BE2C (cell line): ENCODE measurements around the gene MCFD2.
A peak's percentile ranks its signal among the peaks of the same experiment; 100 is the strongest.

Source experiments
- DNase-seq: peaks from one replicate; pipeline ENCODE4 v3.0.0-alpha.2; 2020
- H3K27me3 ChIP-seq: fragments of 250-450 bp; sonication (Bioruptor Pico); 2 replicates; pipeline ENCODE4 v1.5.1; 2020; ENCODE audit warnings: mild to moderate bottlenecking
- H3K36me3 ChIP-seq: fragments of 250-450 bp; sonication (Bioruptor Pico); 2 replicates; pipeline ENCODE4 v1.5.1; 2020; ENCODE audit warnings: mild to moderate bottlenecking
- H3K4me1 ChIP-seq: fragments of 250-450 bp; sonication (Bioruptor Pico); 2 replicates; pipeline ENCODE4 v1.5.1; 2020
- H3K4me3 ChIP-seq: 2 replicates; pipeline ENCODE4 v1.5.1; 2011; ENCODE audit warnings: low read depth, low read length
- H3K9me3 ChIP-seq: fragments of 250-450 bp; sonication (Bioruptor Pico); 2 replicates; pipeline ENCODE4 v1.5.1; 2020
- TF ChIP-seq, protein P1 (sequence below): IDR thresholded peaks from 2 replicates; pipeline ENCODE4 v1.5.1; 2012; ENCODE audit warnings: mild to moderate bottlenecking, low read depth, low read length

Gene MCFD2

DNA sequence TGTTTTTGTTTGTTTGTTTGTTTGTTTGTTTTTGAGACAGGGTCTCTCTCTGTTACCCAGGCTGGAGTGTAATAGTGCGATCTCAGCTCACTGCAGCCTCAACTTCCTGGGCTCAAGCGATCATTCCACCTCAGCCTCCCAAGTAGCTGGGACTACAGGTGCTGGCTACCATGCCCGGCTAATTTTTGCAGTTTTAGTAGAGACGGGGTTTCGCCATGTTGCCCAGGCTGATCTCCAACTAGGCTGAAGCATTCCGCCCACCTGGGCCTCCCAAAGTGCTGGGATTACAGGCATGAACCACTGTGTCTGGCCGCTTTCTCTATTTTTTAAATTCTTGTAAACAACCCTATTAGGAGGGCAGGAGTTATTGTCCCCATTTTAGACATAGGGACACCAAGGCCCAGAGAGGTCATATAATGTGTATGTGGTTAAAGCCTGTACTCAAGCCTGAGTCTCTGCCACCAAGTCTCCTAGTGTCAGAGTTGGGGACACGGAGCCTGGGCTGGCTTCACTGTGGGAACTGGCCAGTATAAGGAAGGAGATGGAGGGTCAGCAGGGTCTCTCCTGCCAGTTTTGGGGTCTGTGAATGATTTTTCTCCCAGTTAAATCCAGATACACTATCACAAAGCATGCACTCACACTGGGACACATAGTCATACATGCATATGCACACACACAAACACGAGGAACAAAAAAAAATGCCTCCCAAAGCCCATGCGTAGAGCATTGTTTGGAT, 27.5 kb upstream of the MCFD2 start:
- TF ChIP-seq, protein P1, sequence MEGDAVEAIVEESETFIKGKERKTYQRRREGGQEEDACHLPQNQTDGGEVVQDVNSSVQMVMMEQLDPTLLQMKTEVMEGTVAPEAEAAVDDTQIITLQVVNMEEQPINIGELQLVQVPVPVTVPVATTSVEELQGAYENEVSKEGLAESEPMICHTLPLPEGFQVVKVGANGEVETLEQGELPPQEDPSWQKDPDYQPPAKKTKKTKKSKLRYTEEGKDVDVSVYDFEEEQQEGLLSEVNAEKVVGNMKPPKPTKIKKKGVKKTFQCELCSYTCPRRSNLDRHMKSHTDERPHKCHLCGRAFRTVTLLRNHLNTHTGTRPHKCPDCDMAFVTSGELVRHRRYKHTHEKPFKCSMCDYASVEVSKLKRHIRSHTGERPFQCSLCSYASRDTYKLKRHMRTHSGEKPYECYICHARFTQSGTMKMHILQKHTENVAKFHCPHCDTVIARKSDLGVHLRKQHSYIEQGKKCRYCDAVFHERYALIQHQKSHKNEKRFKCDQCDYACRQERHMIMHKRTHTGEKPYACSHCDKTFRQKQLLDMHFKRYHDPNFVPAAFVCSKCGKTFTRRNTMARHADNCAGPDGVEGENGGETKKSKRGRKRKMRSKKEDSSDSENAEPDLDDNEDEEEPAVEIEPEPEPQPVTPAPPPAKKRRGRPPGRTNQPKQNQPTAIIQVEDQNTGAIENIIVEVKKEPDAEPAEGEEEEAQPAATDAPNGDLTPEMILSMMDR, result no peak
- H3K4me3 ChIP-seq, result no peak overlapping the region
- DNase-seq, result no peak

DNA sequence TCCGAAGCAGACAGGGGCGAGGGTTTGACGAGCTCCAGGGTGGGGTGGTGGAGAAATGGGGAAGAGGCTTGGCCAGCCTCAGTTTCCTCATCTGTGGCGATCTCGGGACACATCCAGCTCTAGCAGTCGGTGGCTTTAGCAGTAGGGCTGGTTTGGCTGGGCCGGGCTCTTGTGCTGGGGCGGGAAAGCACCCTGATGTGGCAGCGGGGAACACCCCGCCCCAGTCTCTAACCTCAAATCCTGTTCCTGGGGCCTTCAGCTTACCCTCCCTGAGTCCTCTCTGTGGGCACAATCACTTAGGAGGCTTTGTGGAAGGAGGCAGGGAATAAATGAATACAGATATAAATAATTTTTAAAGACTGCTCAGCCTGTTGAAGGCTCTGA, 26.5 kb upstream of the MCFD2 start:
- H3K9me3 ChIP-seq, result no peaks in the 10 kb centered on the region
- peaks cover 7% of the 10 kb centered on the region; the same call in 1 of the 2 replicates for H3K4me1 ChIP-seq
- H3K4me3 ChIP-seq, result peak overlapping the region; percentile 89
- TF ChIP-seq, protein P1, result no peak
- no peaks in the 10 kb centered on the region; the same call in 1 of the 2 replicates for H3K36me3 ChIP-seq
- no peak for DNase-seq
- no peaks in the 10 kb centered on the region for H3K27me3 ChIP-seq

More for the DNA sequence above, 27.5 kb upstream of the MCFD2 start:
- Histone ChIP-seq H3K9me3 (no peaks in the 10 kb centered on the region), H3K27me3 (no peaks in the 10 kb centered on the region), H3K4me1 (peaks cover 7% of the 10 kb centered on the region; the same call in 1 of the 2 replicates), H3K36me3 (no peaks in the 10 kb centered on the region; the same call in 1 of the 2 replicates)

DNA sequence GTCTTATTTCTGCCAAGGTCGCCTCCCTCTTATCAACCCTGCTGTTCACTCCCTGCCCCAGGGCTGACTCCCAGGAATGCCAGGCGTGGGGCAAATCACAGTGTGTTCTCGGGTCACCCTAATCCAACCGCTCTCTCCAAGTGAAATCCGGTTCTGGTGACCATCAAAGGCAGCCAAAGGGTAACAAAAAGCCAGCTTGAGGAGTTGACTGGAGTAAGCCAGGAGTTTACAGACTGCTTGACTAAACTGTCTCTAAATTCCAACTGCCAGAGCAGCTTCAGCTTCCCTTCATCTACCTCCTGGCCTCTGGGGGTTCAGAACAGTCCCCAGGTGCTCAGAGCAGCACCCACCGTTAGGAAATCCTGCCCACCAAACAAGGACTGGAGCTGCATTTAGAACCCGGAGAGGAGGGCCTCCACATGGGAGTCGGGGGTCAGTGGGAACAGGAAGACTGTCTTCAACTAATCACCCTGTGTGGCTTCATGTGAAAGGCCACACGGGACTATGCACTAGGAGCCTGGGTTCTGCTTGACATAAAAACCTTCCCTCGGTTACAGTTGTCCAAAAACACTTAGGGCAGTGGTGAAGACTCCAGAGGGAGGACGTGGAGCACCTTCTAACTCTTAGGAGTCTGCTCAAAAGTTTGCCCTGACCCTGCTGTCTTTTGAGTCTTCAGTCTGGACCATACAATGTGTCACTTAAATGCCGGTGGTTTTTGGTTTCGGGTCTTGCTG, 24.2 kb upstream of the MCFD2 start:
- no peak overlapping the region for H3K4me3 ChIP-seq
- TF ChIP-seq, protein P1, result no peak
- DNase-seq, result no peak

DNA sequence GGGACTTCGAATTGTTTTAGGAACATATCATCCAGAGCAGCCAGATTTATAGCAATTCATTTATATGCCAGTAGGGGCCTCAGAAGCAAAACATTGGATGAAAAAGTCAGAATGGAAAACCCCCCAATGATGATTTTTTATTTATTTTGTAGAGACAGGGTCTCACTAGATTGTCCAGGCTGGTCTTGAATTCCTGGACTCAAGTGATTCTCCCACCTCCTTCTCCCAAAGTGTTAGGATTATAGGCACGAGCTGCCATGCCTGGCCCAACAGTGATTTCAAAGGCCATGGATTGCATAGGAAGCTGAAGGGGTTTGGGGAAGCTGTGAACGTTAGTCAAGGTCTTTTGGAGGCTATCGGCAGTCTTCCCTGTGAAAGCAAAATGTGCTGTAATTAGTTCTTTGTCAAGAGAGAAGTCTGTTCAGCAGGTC, 21.9 kb upstream of the MCFD2 start:
- no peak overlapping the region for H3K4me3 ChIP-seq
- H3K4me1 ChIP-seq, result peaks cover 7% of the 10 kb centered on the region; the same call in 1 of the 2 replicates
- no peaks in the 10 kb centered on the region for H3K27me3 ChIP-seq
- TF ChIP-seq, protein P1, result peak; percentile 48
- DNase-seq, result no peak
- H3K9me3 ChIP-seq, result no peaks in the 10 kb centered on the region
- no peaks in the 10 kb centered on the region; the same call in 1 of the 2 replicates for H3K36me3 ChIP-seq

More for the DNA sequence above, 24.2 kb upstream of the MCFD2 start:
- Histone ChIP-seq H3K36me3 (no peaks in the 10 kb centered on the region; the same call in 1 of the 2 replicates), H3K4me1 (peaks cover 7% of the 10 kb centered on the region; the same call in 1 of the 2 replicates), H3K9me3 (no peaks in the 10 kb centered on the region), H3K27me3 (no peaks in the 10 kb centered on the region)

DNA sequence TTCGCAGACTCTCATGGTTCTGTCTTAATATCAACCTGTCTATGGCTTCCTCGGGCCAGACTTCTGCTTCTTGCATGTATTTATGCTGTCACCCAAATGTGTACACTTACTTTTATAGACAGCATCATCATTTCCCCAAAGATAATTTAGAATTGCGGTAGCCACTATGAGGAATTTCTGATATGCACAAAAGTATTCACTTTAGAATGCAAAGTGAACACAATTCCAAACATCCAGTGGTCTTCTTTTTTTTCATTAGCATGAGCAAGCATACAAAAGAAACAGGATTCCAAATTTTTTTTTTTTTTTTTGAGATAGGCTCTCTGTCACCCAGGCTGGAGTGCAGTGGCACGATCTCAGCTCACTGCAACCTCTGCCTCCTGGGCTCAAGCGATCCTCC, 21.0 kb upstream of the MCFD2 start:
- no peak for DNase-seq
- no peaks in the 10 kb centered on the region for H3K9me3 ChIP-seq

More for the DNA sequence above, 21.0 kb upstream of the MCFD2 start:
- TF ChIP-seq, protein P1, result no peak
- Histone ChIP-seq H3K4me3 (no peak overlapping the region), H3K36me3 (no peaks in the 10 kb centered on the region; the same call in 1 of the 2 replicates), H3K4me1 (peaks cover 4% of the 10 kb centered on the region; the same call in 1 of the 2 replicates), H3K27me3 (no peaks in the 10 kb centered on the region)
